Measurements from ENCODE around the gene DAB2IP.

GRCh38 chr9:121757281-121757585 lies 105.8 kb downstream of the DAB2IP start:
- TF ChIP-seq POLR2A (IDR thresholded peaks at IDR 0.05) (no peak), CTCF (IDR thresholded peaks at IDR 0.05) (no peak), EP300 (IDR thresholded peaks at IDR 0.05) (no peak)

Data from upper lobe of left lung (tissue), 4 donors.